ENCODE results near the gene RDX. TPM values are rescaled to one million over a fixed set of nuclear protein-coding genes. Genes with fewer than 3 reads are reported as not detected.

Gene RDX
- 100 to 1,000 TPM; 120 to 177 (median 152) TPM for polyA plus RNA-seq (ENCODE audit: insufficient read length in 4 of 4)

DNA sequence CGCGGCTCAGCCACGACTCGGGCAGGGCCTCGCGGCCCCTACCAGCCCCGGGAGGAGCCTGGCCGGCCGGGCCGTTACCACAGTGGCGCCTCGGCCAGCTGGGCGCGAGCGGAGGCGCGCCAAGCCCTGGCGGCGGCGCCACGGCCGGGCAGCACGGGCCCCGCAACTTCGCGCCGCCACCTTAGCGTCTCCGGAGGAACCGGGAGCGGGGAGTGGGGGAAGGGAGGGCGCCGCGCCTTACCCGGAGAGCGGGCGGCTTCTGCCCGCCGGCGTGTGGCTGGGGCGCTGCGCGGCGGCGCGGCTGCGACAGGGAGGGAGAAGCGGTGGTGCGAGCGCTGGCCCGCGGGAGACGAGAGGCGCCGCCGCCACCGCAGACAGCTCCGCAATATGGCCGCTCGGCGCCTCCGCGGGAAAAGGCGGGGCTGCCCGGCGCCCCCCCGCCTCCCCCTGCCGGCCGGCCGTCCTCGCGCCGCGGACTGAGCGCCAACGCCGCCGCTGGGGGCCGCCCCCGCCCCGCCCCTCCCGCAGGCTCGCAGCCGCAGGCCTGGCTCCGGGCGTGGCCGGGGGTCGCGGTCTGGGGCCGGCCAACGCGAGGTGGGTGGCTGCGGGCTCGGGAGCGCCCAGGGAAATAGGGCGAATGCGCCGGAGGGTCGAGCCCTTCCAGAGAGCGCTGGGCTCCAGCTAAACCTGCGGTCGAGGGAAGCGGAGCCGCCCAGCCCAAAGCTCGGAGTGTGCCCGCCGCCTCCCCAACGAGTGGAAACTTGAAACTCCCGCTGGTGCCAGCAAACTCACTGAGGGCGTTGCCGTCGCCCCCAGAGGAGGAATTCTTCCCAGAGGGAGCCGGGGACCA lies at the start of gene RDX:
Gene RDX (minus strand): TSS at position 389 of the 850 bp plus-strand sequence. CDS start 16,922 bp downstream, outside the sequence.
- DNase-seq (ENCODE audit: low read depth in 4 of 4, low spot score in 3 of 4): peak; percentile 58 to 75 (median 63)

- DNase-seq (ENCODE audit: low read depth in 4 of 4, low spot score in 3 of 4): no peak
Observed at GRCh38 chr11:110345743-110346142, 49.3 kb upstream of the RDX start.

- no peak for DNase-seq (ENCODE audit: low read depth in 4 of 4, low spot score in 3 of 4)
Observed at GRCh38 chr11:110340436-110340835, 44.0 kb upstream of the RDX start.

GRCh38 chr11:110339456-110340250 lies 43.2 kb upstream of the RDX start:
- no peak for DNase-seq (ENCODE audit: low read depth in 4 of 4, low spot score in 3 of 4)

DNA sequence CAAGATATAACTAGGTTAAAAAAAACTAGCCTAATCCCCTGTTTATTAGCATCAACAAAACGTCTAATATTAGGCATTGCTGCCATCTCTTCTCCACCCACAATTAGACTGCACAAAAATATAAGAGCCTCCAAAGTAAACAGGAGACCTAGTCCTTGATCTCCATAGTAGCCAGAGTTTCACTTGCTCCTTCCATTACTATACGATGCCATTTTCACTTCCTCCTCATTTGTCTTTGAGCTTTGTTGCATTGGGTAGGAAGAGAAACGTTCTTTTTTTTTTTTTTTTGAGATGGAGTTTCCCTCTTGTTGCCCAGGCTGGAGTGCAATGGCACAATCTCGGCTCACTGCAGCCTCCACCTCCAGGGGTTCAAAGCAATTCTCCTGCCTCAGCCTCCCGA lies 42.3 kb upstream of the RDX start:
- DNase-seq (ENCODE audit: low read depth in 4 of 4, low spot score in 3 of 4): no peak

DNA sequence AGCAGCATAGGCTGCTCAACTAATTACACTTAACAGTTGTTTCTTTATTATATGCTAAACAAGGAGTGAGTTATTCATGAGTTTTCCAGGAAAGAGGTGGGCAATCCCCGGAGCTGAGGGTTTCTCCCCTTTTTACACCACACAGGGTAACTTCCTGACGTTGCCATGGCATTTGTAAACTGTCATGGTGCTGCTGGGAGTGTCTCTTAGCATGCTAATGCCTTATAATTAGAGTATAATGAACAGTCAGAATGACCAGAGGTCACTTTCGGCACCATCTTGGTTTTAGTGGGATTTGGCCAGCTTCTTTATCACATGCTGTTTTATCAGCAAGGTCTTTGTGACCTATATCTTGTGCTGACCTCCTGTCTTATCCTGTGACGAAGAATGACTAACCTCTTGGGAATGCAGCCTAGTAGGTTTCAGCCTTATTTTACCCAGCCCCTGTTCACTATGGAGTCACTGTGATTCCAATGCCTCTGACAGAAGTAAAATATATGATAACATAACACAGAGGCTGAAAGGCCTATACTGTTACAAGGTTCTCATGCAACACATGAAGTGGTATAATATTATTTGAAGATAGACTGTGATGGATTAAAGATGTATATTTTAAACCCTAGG lies 41.3 kb upstream of the RDX start:
- DNase-seq (ENCODE audit: low read depth in 4 of 4, low spot score in 3 of 4): no peak

GRCh38 chr11:110336054-110336453 lies 39.6 kb upstream of the RDX start:
- no peak for DNase-seq (ENCODE audit: low read depth in 4 of 4, low spot score in 3 of 4)

GRCh38 chr11:110335358-110335757 lies 38.9 kb upstream of the RDX start:
- no peak for DNase-seq (ENCODE audit: low read depth in 4 of 4, low spot score in 3 of 4)

DNA sequence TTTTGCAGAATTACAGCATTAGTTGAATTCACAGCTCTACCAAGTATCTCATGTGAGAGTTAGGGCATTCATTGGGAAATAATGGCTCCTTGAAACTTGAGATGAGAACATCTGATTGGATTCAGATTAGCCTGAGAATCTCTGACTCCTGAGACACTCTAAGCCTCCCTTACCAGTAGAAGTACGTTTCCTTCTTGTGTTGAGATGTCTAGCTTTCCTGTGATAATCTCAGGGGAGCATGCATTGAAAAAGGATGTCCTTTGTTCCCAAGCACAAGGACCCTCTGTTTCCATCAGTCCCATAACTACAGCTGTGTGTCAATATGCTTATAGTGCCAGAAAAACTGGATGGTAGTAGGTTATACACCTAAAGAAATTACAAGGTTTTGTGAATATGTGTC lies 35.2 kb upstream of the RDX start:
- no peak for DNase-seq (ENCODE audit: low read depth in 4 of 4, low spot score in 3 of 4)

DNA sequence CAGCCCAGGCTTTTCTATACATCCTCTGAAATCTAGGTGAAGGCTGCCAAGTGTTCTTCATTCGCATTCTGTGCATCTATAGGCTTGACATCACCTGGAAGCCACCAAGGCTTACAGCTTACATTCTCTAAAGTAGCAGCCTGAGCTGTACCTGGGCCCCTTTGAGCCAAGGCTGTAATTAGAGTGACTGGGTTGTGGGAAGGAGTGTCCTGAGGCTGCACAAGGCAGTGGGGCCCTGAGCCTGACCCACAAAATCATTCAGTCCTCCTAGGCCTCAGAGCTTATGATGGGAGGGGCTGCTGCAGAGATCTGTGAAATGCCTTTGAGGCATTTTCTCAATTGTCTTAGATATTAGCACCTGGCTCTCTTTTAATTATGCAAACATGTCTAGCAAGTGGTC lies 33.0 kb upstream of the RDX start:
- DNase-seq (ENCODE audit: low read depth in 4 of 4, low spot score in 3 of 4): no peak

GRCh38 chr11:110327508-110327907 lies 31.1 kb upstream of the RDX start:
- DNase-seq (ENCODE audit: low read depth in 4 of 4, low spot score in 3 of 4): no peak

- DNase-seq (ENCODE audit: low read depth in 4 of 4, low spot score in 3 of 4): no peak
Observed at GRCh38 chr11:110323786-110324185, 27.4 kb upstream of the RDX start.

DNA sequence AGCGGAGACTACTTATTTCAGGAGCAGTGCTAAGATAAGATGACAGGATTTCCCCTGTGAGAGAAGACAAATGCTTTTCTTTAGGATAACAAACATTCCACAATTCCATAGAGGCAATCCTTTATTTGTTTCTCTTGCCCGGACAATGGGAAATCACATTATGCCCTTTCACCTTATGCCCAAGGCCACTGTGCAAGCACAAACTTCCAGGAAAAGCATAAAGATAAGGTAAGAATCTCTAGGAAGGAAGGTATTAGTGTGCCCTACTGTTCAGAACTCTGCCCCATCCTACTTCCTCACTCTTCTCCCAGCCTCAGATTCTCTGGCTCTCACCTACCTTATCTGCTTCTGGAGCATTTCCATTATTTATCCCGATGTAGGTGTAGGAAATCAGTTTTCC lies 23.1 kb upstream of the RDX start:
- no peak for DNase-seq (ENCODE audit: low read depth in 4 of 4, low spot score in 3 of 4)

GRCh38 chr11:110318638-110319404 lies 22.4 kb upstream of the RDX start:
- no peak for DNase-seq (ENCODE audit: low read depth in 4 of 4, low spot score in 3 of 4)

GRCh38 chr11:110317516-110317932 lies 21.1 kb upstream of the RDX start:
- no peak for DNase-seq (ENCODE audit: low read depth in 4 of 4, low spot score in 3 of 4)

GRCh38 chr11:110314366-110315095 lies 18.1 kb upstream of the RDX start:
- DNase-seq (ENCODE audit: low read depth in 4 of 4, low spot score in 3 of 4): no peak

GRCh38 chr11:110312670-110313069 lies 16.3 kb upstream of the RDX start:
- DNase-seq (ENCODE audit: low read depth in 4 of 4, low spot score in 3 of 4): no peak

GRCh38 chr11:110311783-110312579 lies 15.6 kb upstream of the RDX start:
- DNase-seq (ENCODE audit: low read depth in 4 of 4, low spot score in 3 of 4): no peak

DNA sequence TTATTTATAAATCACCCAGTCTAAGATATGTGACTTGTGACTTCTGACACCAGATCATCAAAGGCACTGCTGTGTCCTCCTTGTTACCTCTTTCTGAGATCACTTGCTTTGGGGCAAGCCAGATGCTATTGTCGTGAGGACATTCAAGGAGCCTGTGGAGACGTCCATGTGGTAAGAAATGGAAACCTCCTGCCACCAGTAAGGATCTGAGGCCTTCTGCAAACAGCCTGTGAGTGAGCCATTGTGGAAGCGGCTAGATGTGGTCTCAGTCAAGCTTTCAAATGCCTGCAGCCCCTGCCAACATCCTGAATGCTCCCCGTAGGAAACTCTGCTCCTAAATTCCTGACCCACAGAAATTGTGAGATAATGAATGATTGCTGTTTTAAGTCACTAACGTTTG lies 11.7 kb upstream of the RDX start:
- DNase-seq (ENCODE audit: low read depth in 4 of 4, low spot score in 3 of 4): no peak

Measured in right renal pelvis (tissue), 4 donors.